CD4-positive, alpha-beta T cell treated with Interleukin-10 for 1 hour (primary cell): Measurements from ENCODE around the gene SLC25A40.
"Not testable (repeated sequence)": the region's sequence is repeated elsewhere in the genome, so short reads cannot be mapped to it uniquely, and the experiment has no call there.

Source experiments
- DNase-seq: peaks from one replicate; pipeline ENCODE4 v3.0.0-alpha.2; 2020

SLC25A40 gene, protein sequence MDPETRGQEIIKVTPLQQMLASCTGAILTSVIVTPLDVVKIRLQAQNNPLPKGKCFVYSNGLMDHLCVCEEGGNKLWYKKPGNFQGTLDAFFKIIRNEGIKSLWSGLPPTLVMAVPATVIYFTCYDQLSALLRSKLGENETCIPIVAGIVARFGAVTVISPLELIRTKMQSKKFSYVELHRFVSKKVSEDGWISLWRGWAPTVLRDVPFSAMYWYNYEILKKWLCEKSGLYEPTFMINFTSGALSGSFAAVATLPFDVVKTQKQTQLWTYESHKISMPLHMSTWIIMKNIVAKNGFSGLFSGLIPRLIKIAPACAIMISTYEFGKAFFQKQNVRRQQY

DNA sequence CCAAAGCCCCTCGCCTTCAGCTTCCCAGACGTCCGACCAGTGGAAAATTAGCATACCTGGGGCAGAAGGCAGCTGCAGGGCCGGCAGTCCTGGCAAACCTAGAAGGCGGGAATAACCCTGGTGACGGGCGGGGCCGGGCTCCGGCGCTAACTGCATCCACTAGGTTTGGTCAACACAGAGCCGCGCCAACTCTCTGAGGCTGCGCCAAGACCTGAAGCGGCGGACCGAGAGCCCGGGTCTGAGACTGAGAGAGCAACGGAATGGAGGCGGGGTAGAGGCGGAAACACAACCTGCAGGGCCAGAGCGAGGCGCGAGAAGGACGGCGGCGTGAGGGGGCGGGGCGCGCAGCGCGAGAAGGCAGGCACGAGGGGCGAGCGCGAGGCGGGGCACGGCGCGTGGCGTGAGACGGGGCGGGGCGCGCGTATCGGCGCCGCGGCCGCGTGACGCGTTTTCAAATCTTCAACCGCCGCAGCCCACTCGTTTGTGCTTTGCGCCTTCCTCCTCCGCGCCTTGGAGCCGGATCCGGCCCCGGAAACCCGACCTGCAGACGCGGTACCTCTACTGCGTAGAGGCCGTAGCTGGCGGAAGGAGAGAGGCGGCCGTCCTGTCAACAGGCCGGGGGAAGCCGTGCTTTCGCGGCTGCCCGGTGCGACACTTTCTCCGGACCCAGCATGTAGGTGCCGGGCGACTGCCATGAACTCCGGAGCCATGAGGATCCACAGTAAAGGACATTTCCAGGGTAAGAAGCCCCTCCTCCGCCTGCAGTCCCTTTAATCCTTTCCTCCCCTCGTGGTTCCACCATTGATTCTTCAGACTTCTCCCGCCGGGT is at the start of gene SLC25A40, which contains the start of gene DBF4:
SLC25A40 (minus strand) TSS at position 321 of the 829 bp plus-strand sequence. CDS start 17,633 bp downstream, outside the sequence.
DBF4 (plus strand) TSS at position 454 of the 829 bp plus-strand sequence; CDS start at position 694, 240 bp downstream.
- DNase-seq = peak; percentile 94

DNA sequence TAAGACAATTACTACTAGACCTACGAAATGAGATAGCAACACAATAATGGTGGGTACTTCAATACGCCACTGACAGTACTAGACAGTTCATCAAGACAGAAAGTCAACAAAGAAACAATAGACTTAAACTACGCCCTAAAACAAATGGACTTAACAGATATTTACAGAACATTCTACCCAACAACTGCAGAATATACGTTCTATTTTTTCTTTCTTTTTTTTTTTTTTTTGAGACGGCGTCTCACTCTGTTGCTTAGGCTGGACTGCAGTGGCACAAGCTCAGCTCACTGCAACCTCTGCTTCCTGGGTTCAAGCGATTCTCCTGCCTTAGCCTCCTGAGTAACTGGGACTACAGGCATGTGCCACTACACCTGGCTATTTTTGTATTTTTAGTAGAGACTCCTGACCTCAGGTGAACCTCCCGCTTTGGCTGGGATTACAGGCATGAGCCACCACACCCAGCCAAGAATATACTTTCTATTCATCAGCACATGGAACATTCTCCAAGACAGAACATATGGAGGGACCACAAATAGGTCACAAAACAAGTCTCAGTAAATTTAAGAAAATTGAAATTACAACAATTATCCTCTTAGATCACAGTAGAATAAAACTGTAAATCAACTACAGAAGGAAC is 46.7 kb upstream of the SLC25A40 start:
- DNase-seq = not testable (repeated sequence)

DNA sequence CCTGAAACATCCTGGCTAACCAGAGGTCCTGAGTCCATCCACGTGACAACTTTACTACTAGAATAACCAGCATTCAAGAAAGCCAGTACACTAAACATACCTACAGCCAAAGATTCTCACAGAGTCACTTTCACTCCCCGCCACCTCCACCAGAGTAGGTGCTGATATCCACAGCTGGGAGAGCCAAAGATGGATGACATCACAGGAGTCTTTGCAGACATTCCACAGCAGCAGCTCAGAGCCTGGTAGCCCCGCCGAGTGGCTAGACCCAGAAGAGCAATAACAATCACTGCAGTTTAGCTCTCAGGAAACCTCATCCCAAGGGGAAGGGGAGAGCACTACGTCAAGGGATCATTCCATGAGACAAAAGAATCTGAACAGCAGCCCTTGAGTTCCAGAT is 44.4 kb upstream of the SLC25A40 start:
- no peak for DNase-seq

DNA sequence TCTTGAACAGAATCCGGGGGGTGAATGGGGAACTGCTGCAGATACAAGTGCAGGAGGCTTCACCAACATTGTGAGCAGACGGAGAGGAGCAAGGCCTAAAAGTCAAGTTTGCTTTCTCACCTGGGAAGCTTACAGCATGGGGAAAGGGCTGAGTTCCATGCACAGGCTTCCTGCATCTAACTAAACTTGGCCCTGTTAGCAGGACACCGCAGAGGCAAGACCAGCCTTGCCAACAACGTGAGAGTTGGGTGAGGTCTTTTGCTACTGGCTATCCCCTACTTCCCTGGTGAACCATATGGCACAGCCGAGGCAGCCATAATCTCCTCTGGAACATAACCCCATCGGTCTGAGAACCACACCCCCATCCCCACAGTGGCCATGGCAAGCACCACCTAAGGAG is 43.7 kb upstream of the SLC25A40 start:
- no peak for DNase-seq

DNA sequence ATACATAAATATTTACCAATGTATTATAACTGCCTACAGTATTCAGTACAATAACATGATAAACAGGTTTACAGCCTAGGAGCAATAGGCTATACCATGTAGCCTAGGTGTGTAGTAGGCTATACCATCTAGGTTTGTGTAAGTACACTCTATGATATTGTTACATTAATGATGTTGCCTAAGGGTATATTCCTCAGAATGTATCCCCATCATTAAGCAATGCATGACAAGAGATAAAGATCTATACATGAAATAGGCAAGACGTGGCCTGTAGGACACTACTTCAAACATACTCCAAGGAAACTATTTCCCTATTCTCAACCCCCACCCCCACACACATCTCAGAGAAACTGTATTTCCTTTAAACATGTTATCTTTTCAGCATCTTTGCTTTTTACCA is 42.6 kb upstream of the SLC25A40 start:
- no peak for DNase-seq

DNA sequence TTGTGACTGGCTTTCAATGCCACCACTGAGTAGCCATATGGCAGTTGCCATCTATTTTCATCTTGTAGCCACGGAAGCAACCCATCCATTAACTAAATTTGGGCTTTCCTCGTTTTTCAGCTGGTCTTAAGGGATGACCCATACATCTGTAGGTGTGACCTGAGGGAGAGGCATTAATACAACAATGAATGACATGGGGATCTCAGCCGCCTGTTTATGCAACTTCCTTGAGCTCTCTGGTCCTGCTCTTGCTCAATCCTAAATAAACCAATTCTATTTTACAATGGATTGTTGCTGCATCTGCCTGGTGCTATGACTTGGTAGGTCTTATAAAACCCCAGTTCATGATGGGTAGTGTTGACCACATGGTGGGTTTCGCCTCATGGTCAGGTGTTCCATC is 36.0 kb upstream of the SLC25A40 start:
- no peak for DNase-seq

DNA sequence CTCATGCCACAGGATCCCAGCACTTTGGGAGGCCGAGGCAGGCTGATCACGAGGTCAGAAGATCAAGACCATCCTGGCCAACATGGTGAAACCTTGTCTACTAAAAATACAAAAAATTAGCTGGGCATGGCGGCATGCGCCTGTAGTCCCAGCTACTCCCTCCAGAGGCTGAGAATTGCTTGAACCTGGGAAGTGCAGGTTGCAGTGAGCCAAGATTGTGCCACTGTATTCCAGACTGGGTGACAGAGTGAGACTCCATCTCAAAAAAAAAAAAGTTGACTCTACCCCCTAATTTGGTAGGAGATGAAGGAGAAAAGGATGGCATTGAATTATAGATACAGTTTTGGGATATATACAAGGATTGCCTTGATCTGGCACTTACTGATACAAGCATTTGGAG is 32.7 kb upstream of the SLC25A40 start:
- DNase-seq = not testable (repeated sequence)

DNA sequence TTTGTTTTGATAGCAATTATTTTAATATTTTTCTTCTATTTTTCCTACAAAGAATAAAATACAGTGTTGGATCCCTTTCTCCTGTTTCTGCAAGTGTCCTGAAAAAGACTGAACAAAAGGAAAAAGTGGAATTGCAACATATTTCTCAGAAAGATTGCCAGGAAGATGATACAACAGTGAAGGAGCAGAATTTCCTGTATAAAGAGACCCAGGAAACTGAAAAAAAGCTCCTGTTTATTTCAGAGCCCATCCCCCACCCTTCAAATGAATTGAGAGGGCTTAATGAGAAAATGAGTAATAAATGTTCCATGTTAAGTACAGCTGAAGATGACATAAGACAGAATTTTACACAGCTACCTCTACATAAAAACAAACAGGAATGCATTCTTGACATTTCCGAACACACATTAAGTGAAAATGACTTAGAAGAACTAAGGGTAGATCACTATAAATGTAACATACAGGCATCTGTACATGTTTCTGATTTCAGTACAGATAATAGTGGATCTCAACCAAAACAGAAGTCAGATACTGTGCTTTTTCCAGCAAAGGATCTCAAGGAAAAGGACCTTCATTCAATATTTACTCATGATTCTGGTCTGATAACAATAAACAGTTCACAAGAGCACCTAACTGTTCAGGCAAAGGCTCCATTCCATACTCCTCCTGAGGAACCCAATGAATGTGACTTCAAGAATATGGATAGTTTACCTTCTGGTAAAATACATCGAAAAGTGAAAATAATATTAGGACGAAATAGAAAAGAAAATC is 31.2 kb upstream of the SLC25A40 start:
- not testable (repeated sequence) for DNase-seq

DNA sequence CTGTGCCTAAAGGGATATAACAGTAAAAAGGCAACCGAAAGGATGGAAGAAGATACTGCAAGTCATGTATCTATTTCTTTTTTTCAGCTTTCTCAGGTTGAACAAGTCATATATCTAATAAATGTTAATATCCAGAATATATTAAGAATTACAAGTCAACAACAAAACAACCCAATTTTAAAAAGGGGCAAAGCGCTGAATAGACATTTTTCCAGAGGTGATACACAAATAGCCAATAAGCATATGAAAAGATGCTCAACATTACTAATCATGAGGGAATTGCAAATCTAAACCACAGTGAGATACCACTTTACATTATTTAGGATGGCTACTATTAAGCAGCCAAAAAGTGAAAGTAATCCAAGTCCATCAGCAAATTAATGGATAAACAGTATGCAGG is 23.1 kb upstream of the SLC25A40 start:
- no peak for DNase-seq

DNA sequence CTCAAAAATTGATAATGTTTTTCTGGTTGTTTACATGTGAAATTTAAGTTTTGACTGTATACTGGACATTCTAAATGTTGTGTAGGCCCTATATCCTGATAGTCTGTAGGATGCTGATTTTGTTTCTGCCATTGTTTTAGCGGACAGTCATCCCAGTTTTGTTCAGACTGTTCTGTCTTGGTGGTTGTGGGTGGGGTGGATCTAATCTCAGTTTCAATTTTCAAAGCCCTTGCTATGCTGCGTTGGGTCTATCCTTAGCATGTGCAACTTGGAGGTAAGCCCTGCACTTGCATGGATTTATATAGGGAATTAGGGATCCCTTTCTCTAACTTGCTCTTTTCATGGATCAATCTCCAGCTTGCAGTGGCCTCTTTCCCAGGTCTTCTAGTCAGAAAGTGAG is 19.2 kb upstream of the SLC25A40 start:
- no peak for DNase-seq

DNA sequence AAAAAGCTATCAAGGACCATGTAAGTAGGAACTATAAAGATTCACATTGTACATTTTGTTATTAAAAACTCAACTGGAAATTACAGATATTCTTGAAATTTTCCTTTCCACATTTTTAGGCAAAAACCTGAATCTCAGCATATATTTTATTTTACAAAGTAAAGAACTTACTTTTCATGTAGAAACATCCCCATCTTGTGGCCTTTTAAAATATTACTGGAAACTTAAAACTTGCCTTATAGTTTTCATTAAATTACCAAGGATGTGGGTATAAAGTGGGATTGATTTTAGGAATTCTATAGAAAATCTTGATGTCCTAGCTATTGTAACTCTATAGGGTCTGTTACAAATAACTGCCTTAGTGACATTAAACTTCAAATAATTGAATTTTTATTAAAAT is 10.7 kb upstream of the SLC25A40 start:
- peak; percentile 57 for DNase-seq

DNA sequence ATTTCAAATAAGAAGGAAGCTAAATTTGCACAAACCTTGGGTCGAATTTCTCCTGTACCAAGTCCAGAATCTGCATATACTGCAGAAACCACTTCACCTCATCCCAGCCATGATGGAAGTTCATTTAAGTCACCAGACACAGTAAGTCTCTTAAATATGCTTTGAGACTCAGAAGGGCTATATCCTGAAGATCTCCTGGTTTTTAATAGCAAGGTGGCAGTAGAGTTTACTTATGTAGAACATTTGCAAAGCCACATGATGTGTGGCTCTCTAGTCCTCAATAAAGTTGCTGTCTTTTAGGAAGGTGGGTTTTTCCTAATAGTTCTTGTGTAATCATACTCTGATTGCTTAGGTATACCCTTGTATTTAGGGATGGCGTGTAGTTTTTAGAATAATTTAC is 8.9 kb upstream of the SLC25A40 start:
- DNase-seq = no peak

DNA sequence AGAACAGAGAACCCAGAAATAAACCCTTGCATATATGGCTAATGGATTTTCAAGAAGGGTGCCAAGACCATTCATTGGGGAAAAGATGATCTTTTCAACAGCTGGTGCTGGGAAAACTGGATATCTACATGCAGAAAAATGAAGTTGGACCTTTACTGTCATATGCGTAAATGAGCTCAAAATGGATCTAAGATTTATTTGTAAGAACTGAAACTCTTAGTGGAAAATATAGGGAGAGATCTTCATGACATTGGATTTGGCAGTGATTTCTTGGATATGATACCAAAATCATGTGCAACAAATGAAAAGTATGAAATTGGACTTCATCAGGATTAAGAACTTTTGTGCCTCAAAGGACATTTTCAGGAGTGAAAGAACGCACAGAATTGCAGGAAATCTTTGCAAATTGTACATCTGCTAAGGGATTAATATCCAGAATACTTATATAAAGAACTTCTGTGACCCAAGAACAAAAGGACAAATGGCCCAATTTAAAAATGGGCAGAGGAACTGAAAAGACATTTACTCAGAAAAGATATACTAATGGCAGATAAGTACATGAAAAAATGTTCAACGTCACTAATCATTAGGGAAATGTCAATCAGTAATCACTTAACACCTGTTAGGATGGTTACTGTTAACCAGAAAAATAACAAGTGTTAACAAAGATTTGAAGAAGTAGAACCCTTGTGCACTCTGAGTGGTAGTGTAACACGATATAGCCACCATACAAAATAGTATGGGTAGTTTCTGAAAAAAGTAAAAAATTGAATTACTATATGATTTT is 6.2 kb upstream of the SLC25A40 start:
- no peak for DNase-seq

DNA sequence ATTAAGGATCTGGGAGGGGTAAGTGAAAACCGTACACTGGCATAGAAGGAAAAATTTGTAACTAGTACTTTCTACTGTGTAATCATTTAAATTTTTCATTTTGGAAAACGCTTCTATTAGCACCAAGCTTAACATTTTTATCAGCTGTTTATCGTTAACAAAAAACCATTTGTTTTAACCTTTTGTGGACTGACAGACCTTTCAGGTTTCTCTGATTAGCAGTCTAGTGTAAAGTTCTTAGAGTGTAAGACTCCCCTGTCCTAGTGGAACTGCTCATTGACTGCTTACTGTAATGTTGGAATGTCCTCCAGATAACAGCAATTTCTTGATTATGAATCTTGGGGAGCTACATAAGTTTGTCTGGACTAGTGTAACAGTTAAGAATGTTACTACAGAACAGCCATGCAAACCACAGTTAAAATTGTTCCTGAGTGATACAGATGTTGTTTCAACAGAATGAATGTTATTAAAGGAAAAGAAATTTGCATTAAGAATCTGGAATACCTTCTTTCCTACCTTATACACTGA is 2.1 kb upstream of the SLC25A40 start:
- no peak for DNase-seq

DNA sequence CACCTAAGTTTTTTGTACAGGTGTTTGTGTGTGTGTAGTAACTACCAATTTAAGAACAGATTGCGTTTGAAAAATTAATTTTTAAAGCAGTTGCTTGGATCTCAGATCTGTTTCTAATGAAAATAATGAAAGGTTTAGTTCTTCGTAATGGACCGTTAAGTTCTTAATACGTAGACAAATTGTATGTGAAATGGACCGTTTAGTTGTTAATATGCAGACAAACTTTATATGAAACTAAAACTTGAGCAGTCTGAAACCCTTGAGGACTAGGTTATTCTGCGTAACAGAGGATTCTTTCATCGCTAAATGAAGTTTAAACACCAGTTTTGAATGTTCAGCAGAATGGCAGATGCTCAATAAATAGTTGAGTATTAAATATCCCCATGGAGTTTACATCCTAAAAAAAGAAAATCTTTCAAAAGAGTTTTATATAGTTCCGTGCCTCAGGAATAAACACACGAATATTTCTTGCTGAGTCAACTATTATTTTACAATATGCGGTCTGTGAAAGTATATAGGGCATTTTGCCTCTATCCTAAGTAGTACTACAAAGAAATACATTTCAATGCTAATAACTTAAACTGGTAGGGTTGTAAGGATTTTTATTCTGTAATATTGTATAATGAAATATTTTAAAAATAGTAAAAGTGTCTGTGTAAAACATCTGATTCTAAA is 1.3 kb upstream of the SLC25A40 start:
- DNase-seq = no peak

DNA sequence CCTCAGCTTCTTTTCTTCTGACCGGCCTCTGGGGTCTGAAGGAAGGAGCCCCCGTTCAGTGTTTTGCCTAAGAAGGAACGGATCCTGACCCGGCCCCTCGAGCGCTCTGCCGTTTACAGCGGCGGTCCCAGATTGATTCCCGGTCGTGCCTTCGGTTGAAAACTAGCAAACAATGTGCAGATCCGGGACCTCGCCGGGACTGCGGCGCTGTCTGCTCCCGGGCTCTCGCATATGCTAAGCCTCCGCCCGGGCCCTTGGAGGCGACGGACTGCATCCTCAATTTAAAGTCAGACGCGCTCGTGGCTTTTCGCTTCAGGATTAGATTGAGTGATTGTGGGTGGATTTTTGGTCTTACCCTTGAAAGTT is 692 bp upstream of the SLC25A40 start:
- peak; percentile 37 for DNase-seq

DNA sequence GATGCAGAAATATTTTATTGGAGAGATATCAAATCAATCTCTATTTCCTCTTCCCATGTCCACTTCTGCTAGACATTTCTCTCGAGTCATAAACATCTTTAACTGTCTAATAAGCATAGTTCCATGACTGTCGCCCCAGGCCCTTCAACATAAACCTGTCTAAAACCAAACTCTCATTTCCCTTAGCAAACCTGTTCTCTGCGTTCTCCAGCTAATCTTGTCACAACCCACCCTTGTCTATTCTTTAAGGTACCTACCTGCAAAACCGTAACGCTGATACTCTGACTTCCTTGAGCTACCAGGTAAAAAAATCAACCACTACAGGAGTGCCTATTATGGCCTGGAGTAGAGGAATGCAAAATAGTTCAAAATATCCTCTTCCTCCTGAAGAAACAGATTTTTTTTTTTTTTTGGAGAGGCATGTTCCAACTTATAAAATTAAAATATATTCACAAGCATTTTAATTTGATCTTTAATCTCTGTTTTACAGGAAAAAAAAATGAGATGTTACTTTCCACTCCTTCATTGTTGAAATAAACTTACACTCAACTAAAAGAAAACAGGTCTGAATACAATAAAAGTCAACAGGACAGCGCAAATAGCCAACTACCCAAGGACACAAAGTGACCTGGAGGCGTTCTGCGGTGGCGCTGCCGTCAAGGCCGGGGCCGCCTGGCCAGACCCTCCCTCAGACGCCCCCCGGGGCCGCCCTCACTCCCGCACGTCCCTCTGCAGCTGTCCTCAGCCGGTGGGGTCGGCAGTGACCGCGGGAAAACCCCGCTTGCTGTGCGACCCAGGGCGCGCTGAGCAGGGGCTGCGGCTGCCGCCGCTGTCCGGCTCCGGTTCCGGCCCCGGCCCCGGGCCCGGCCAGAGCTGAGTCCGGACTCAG is 765 bp downstream of the SLC25A40 start:
- peak; percentile 20 for DNase-seq

DNA sequence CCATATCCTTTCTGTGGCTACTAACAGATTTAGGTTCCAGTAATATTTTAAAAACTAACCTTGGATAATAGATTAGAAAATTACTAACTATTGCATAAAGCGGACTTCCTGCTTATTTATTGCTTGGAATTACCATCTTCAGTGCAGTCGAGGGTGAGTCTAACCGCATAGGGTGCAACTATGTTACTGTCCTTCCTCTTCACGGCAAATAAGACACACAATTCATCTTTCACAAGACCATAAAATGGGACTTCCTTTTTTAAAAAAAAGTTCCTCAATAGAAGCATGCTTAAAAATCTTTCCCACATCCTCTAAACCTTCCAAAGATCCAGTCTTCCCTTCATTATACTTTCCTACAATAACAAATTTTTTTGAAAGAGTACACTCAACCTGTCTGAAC is 2.1 kb downstream of the SLC25A40 start:
- DNase-seq = peak; percentile 13

DNA sequence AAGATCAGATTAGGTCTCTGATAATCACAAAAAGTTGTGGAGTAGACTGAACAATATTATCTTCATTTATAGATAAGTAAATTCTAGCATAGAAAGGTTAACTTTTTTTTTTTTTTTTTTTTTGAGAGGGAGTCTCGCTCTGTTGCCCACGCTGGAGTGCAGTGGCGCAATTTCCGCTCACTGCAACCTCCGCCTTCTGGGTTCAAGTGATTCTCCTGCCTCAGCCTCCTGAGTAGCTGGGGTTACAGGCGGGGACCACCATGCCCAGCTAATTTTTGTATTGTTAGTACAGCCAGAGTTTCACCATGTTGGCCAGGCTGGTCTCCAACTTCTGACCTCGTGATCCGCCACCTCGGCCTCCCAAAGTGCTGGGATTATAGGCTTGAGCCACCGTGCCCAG is 2.8 kb downstream of the SLC25A40 start:
- not testable (repeated sequence) for DNase-seq

DNA sequence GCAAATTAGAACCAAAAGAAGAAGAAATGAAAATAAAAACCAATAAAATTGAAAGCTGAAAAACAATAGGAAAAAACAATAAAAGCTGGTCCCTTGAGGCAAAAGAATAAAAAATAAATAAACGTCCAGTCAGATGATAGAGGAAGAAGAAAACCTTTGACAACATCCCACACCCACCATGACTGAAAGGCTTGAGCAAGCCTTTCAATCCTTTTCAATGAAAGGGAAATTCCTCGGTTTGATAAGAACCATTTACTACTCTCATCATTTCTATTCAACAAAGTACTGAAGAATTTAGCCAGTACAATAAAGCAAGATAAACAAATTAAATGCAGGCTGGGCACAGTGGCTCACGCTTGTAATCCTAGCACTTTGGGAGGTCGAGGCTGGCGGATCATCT is 3.8 kb downstream of the SLC25A40 start:
- DNase-seq = no peak
